ENCODE measurements around the gene EPHB4. TPM values are rescaled to one million over a fixed set of nuclear protein-coding genes. Genes with fewer than 3 reads are reported as not detected.

The EPHB4 gene
- total RNA-seq, 2 donors from 2014 or later: 33.6 to 46.4 TPM

- Histone ChIP-seq H3K27ac (no peak overlapping the region), H3K4me3 (no peak overlapping the region), H3K9me3 (no peaks in the 10 kb centered on the region), H3K36me3 (replicated peaks in 1 of 2; ENCODE audit: insufficient read depth in 1 of 2, low read depth in 2 of 2) (no peaks in the 10 kb centered on the region), H3K27me3 (peaks cover 0 to 7% of the 10 kb centered on the region in 2 donors), H3K4me1 (no peaks in the 10 kb centered on the region)
- TF ChIP-seq CTCF (IDR thresholded peaks at IDR 0.05) (no peak), POLR2A (IDR thresholded peaks at IDR 0.05) (no peak)
- 66 to 70% methylated on average over 5 of the region's 5 CpGs for WGBS, 2 donors
- no peak for DNase-seq
- intact Hi-C loops (cut with DNase I): no loop called here
- no peak for ATAC-seq
These were observed 74.3 kb downstream of the EPHB4 start for GRCh38 chr7:100752994-100753393.

Small RNA genes lying within 50 kb of the gene (microRNA-seq; reads per million reads assigned to microRNA genes)
- 0 to 0.47 reads per million in 2 donors for gene MIR6875 (ENCODE audit: borderline number of aligned reads in 2 of 2, borderline replicate concordance in 2 of 2)

Small RNA genes lying within 50 kb of the gene (small RNA-seq; reads per million reads assigned to genes)
- gene RN7SL750P: not detected

Other genes with a start within 250 kb of the EPHB4 start
- 100 to 1,000 TPM in 1 of 2 donors, 10 to 100 TPM in 1; 25.4 to 121 TPM for gene LRCH4, start 241.4 kb downstream of the EPHB4 start, total RNA-seq
- gene FBXO24, start 241.2 kb downstream of the EPHB4 start, total RNA-seq: 1 to 10 TPM; 1.8 to 5.3 TPM
- gene PCOLCE, start 225.2 kb downstream of the EPHB4 start, total RNA-seq: 10 to 100 TPM in 1 of 2 donors, 1 to 10 TPM in 1; 7.3 to 24.1 TPM
- gene MOSPD3, start 215.0 kb downstream of the EPHB4 start, total RNA-seq: 1 to 10 TPM; 6.9 to 8.6 TPM
- under 1 TPM in 1 of 2 donors, not detected in 1; 0.26 TPM for gene TFR2, start 186.0 kb downstream of the EPHB4 start, total RNA-seq
- under 1 TPM in 1 of 2 donors, not detected in 1; 0.52 TPM for gene ACTL6B, start 171.1 kb downstream of the EPHB4 start, total RNA-seq
- 100 to 1,000 TPM; 106 to 123 TPM for gene GNB2, start 153.8 kb downstream of the EPHB4 start, total RNA-seq
- gene GIGYF1, start 133.3 kb downstream of the EPHB4 start, total RNA-seq: 10 to 100 TPM; 25.2 to 49.4 TPM
- gene POP7, start 121.4 kb downstream of the EPHB4 start, total RNA-seq: 10 to 100 TPM; 17.1 to 20.8 TPM
- gene EPO, start 107.1 kb downstream of the EPHB4 start, total RNA-seq: 1 to 10 TPM; 1.3 to 2.6 TPM
- not detected for gene ZAN, start 93.9 kb downstream of the EPHB4 start, total RNA-seq
- gene SLC12A9, start 25.2 kb upstream of the EPHB4 start, total RNA-seq: 10 to 100 TPM; 12.7 to 38.9 TPM
- 10 to 100 TPM; 34.9 to 43.6 TPM for gene TRIP6, start 39.9 kb upstream of the EPHB4 start, total RNA-seq
- 10 to 100 TPM; 54.7 to 60.7 TPM for gene SRRT, start 47.6 kb upstream of the EPHB4 start, total RNA-seq
- 1 to 10 TPM; 6.2 to 7.9 TPM for gene UFSP1, start 62.2 kb upstream of the EPHB4 start, total RNA-seq
- gene ACHE, start 68.4 kb upstream of the EPHB4 start, total RNA-seq: 1 to 10 TPM; 6.2 to 7.3 TPM
- gene MUC3A, start 122.0 kb upstream of the EPHB4 start, total RNA-seq: 1 to 10 TPM in 1 of 2 donors, under 1 TPM in 1; 0.52 to 3.0 TPM
- gene MUC12, start 142.0 kb upstream of the EPHB4 start, total RNA-seq: not detected
- gene MUC17, start 192.6 kb upstream of the EPHB4 start, total RNA-seq: under 1 TPM in 1 of 2 donors, not detected in 1; 0.78 TPM